GM12864 (cell line): Measurements from ENCODE around the gene ADGRL2.
"Not testable (repeated sequence)": the region's sequence is repeated elsewhere in the genome, so short reads cannot be mapped to it uniquely, and the experiment has no call there.

Experiments used
- DNase-seq: peaks from one replicate; pipeline ENCODE4 v3.0.0-alpha.2; 2011; ENCODE audit warnings: low read depth
- H3K4me3 ChIP-seq: 2 replicates; pipeline ENCODE4 v1.5.1; 2011; ENCODE audit warnings: mild to moderate bottlenecking, low read depth, low read length, control low read depth
- CTCF ChIP-seq: IDR thresholded peaks from 2 replicates; pipeline ENCODE4 v1.5.1; 2011; ENCODE audit warnings: low read depth, mild to moderate bottlenecking, moderate library complexity, low read length, control low read depth, inconsistent platforms; ENCODE audit errors: missing control alignments

ADGRL2 gene

GRCh38 chr1:81877940-81878339 lies 77.2 kb downstream of the ADGRL2 start:
- TF ChIP-seq CTCF: no peak
- H3K4me3 ChIP-seq: no peak overlapping the region
- no peak for DNase-seq

- no peak overlapping the region for H3K4me3 ChIP-seq
- no peak for TF ChIP-seq CTCF
- DNase-seq: no peak
Measured at GRCh38 chr1:81878538-81878937, 77.8 kb downstream of the ADGRL2 start.

GRCh38 chr1:81880781-81881180 lies 80.0 kb downstream of the ADGRL2 start:
- DNase-seq: no peak
- no peak for TF ChIP-seq CTCF
- no peak overlapping the region for H3K4me3 ChIP-seq

- DNase-seq: no peak
- H3K4me3 ChIP-seq: no peak overlapping the region
- no peak for TF ChIP-seq CTCF
Measured at GRCh38 chr1:81885291-81885690, 84.6 kb downstream of the ADGRL2 start.

- DNase-seq: not testable (repeated sequence)
Measured at GRCh38 chr1:81886292-81886691, 85.6 kb downstream of the ADGRL2 start.

GRCh38 chr1:81887421-81888144 lies 86.8 kb downstream of the ADGRL2 start:
- no peak for TF ChIP-seq CTCF
- DNase-seq: no peak
- H3K4me3 ChIP-seq: no peak overlapping the region

More at GRCh38 chr1:81886292-81886691, 85.6 kb downstream of the ADGRL2 start:
- H3K4me3 ChIP-seq: not testable (repeated sequence)

- DNase-seq: no peak
- no peak for TF ChIP-seq CTCF
Measured at GRCh38 chr1:81889166-81889565, 88.4 kb downstream of the ADGRL2 start.

GRCh38 chr1:81894867-81895266 lies 94.1 kb downstream of the ADGRL2 start:
- TF ChIP-seq CTCF: no peak
- no peak for DNase-seq
- H3K4me3 ChIP-seq: no peak overlapping the region

More at GRCh38 chr1:81889166-81889565, 88.4 kb downstream of the ADGRL2 start:
- H3K4me3 ChIP-seq: no peak overlapping the region
